GM12892 (cell line): Measurements from ENCODE around the gene IFITM10.

Experiments used
- POLR2A ChIP-seq: IDR thresholded peaks from 2 replicates; pipeline ENCODE4 v1.6.1; 2011; ENCODE audit warnings: low read depth, low read length, control low read depth
- POLR2AphosphoS5 ChIP-seq: IDR thresholded peaks from 2 replicates; pipeline ENCODE4 v1.6.1; 2011; ENCODE audit warnings: low read depth, low read length, control low read depth
- TAF1 ChIP-seq: IDR thresholded peaks from 2 replicates; pipeline ENCODE4 v1.6.1; 2011; ENCODE audit warnings: low read depth, mild to moderate bottlenecking, control low read depth, low read length, borderline replicate concordance

DNA sequence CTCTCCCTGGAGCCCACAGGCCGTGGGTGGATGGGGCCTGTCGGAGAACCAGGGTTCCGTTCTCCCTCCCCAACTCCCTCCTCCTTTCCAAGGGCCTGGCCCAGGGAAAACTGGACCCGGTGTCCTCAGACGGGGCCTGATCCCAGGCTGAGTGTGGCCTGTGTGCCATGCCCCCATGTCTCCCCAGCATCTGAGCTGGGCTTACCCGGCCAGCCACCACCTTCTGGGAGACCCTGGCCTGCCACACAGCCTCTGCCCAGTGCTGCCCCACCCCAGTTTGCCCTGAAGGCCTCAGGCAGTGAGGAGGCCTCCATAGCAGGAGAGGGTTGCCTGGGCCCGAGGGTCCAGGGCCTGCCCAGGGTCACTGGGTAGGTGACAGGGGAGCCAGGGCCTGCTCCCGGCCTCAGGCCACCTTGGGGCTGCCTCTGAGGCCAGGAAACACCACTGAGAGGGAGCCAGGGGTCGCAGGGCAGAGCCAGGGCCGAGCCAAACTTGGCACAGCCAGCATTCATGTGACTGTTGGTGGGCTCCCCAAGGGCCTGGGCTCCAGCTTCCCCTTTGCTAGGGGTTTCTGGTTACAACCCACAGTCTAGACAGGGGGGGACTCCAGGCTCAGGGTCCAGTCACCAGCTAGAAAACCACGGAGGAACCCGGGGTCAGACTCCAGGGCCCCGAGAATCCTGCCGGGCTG lies 590 bp upstream of the IFITM10 start:
- TF ChIP-seq POLR2A (no peak), TAF1 (no peak), POLR2AphosphoS5 (no peak)
